HEK293T (cell line): Measurements from ENCODE around the gene RUSC1.

ENCODE experiments used
- ARNT ChIP-seq: fragments of 450-650 bp; IDR thresholded peaks from 2 replicates; pipeline ENCODE4 v1.6.1; 2017; ENCODE audit warnings: mild to moderate bottlenecking
- BHLHE40 ChIP-seq: fragments of 450-650 bp; IDR thresholded peaks from 2 replicates; pipeline ENCODE4 v1.6.1; 2016; ENCODE audit warnings: mild to moderate bottlenecking, moderate library complexity, borderline replicate concordance
- CTBP1 ChIP-seq: fragments of 450-650 bp; IDR thresholded peaks from 2 replicates; pipeline ENCODE4 v1.6.1; 2016; ENCODE audit warnings: borderline replicate concordance
- ELF4 ChIP-seq: fragments of 450-650 bp; IDR thresholded peaks from 2 replicates; pipeline ENCODE4 v1.6.1; 2017; ENCODE audit warnings: antibody characterized with exemption
- FOXK2 ChIP-seq: fragments of 450-650 bp; IDR thresholded peaks from 2 replicates; pipeline ENCODE4 v1.6.1; 2016; ENCODE audit warnings: mild to moderate bottlenecking
- FOXM1 ChIP-seq: fragments of 450-650 bp; IDR thresholded peaks from 2 replicates; pipeline ENCODE4 v1.6.1; 2017; ENCODE audit warnings: mild to moderate bottlenecking, borderline replicate concordance
- HDGF ChIP-seq: fragments of 450-650 bp; IDR thresholded peaks from 2 replicates; pipeline ENCODE4 v1.6.1; 2017; ENCODE audit warnings: antibody characterized with exemption, borderline replicate concordance
- LEF1 ChIP-seq: fragments of 450-650 bp; IDR thresholded peaks from 2 replicates; pipeline ENCODE4 v1.6.1; 2017; ENCODE audit warnings: mild to moderate bottlenecking, borderline replicate concordance
- SP1 ChIP-seq: fragments of 450-650 bp; IDR thresholded peaks from 2 replicates; pipeline ENCODE4 v1.6.1; 2017
- SUZ12 ChIP-seq: fragments of 450-650 bp; IDR thresholded peaks from 2 replicates; pipeline ENCODE4 v1.6.1; 2016; ENCODE audit warnings: mild to moderate bottlenecking
- TARDBP ChIP-seq: fragments of 450-650 bp; IDR thresholded peaks from 2 replicates; pipeline ENCODE4 v1.6.1; 2016
- ZNF384 ChIP-seq: fragments of 450-650 bp; IDR thresholded peaks from 2 replicates; pipeline ENCODE4 v1.6.1; 2016
- TF ChIP-seq, protein P1 (sequence below): fragments of 450-650 bp; IDR thresholded peaks from 2 replicates; pipeline ENCODE4 v1.6.1; 2016

DNA sequence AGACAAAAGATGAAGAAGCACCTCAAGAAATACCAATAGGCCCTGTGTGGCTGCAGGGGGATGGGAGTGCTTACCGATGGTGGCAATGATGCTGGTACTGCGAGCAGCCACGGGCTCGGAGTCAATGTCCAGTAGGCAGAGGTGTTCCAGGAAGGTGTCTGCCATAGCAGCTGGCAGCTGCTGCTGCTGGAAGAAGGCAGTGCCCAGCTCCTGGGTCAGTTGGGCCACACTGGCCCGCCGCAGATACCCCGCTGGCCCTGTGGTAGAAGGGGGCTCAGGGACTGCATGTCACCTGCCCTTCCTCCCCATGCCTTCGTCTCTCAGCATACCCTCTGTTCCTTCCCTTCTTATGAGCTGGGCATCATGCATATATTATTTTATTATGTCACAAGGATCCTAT is 20.7 kb upstream of the RUSC1 start:
- TF ChIP-seq BHLHE40 (no peak), CTBP1 (no peak), SP1 (no peak), ELF4 (no peak), SUZ12 (no peak), LEF1 (no peak), FOXK2 (no peak), ARNT (no peak), TARDBP (no peak), ZNF384 (no peak), HDGF (no peak), FOXM1 (no peak)
- TF ChIP-seq, protein P1, sequence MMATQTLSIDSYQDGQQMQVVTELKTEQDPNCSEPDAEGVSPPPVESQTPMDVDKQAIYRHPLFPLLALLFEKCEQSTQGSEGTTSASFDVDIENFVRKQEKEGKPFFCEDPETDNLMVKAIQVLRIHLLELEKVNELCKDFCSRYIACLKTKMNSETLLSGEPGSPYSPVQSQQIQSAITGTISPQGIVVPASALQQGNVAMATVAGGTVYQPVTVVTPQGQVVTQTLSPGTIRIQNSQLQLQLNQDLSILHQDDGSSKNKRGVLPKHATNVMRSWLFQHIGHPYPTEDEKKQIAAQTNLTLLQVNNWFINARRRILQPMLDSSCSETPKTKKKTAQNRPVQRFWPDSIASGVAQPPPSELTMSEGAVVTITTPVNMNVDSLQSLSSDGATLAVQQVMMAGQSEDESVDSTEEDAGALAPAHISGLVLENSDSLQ: no peak
